ENCODE results near the gene STXBP6.
A peak's percentile ranks its signal among the peaks of the same experiment; 100 is the strongest.

The STXBP6 gene

GRCh38 chr14:24915958-24916595 lies 133.9 kb downstream of the STXBP6 start:
- DNase-seq (ENCODE audit: low spot score): no peak

- DNase-seq (ENCODE audit: low spot score): no peak
These were observed 134.5 kb downstream of the STXBP6 start for GRCh38 chr14:24915403-24915921.

- DNase-seq (ENCODE audit: low spot score): no peak
These were observed 136.2 kb downstream of the STXBP6 start for GRCh38 chr14:24913746-24914145.

- DNase-seq (ENCODE audit: low spot score): no peak
These were observed 136.9 kb downstream of the STXBP6 start for GRCh38 chr14:24913021-24913420.

- DNase-seq (ENCODE audit: low spot score): peak; percentile 35
These were observed 138.4 kb downstream of the STXBP6 start for GRCh38 chr14:24911324-24912109.

- DNase-seq (ENCODE audit: low spot score): no peak
These were observed 139.4 kb downstream of the STXBP6 start for GRCh38 chr14:24910408-24910986.

GRCh38 chr14:24909523-24910302 lies 140.2 kb downstream of the STXBP6 start:
- DNase-seq (ENCODE audit: low spot score): no peak

GRCh38 chr14:24908592-24909236 lies 141.2 kb downstream of the STXBP6 start:
- peak; percentile 79 for DNase-seq (ENCODE audit: low spot score)

GRCh38 chr14:24904533-24904932 lies 145.4 kb downstream of the STXBP6 start:
- DNase-seq (ENCODE audit: low spot score): no peak

- no peak for DNase-seq (ENCODE audit: low spot score)
These were observed 146.6 kb downstream of the STXBP6 start for GRCh38 chr14:24903337-24903736.

GRCh38 chr14:24900269-24901100 lies 149.5 kb downstream of the STXBP6 start:
- DNase-seq (ENCODE audit: low spot score): no peak

- no peak for DNase-seq (ENCODE audit: low spot score)
These were observed 152.2 kb downstream of the STXBP6 start for GRCh38 chr14:24897793-24898192.

- DNase-seq (ENCODE audit: low spot score): no peak
These were observed 154.3 kb downstream of the STXBP6 start for GRCh38 chr14:24895622-24896021.

- DNase-seq (ENCODE audit: low spot score): no peak
These were observed 154.7 kb downstream of the STXBP6 start for GRCh38 chr14:24895243-24895583.

GRCh38 chr14:24894583-24895242 lies 155.2 kb downstream of the STXBP6 start:
- no peak for DNase-seq (ENCODE audit: low spot score)

- DNase-seq (ENCODE audit: low spot score): no peak
These were observed 157.4 kb downstream of the STXBP6 start for GRCh38 chr14:24892497-24893051.

- DNase-seq (ENCODE audit: low spot score): no peak
These were observed 157.9 kb downstream of the STXBP6 start for GRCh38 chr14:24891987-24892496.

- DNase-seq (ENCODE audit: low spot score): no peak
These were observed 159.2 kb downstream of the STXBP6 start for GRCh38 chr14:24890716-24891115.

- no peak for DNase-seq (ENCODE audit: low spot score)
These were observed 160.1 kb downstream of the STXBP6 start for GRCh38 chr14:24889843-24890242.

GRCh38 chr14:24888532-24888931 lies 161.4 kb downstream of the STXBP6 start:
- no peak for DNase-seq (ENCODE audit: low spot score)

Data from Ammon's horn (tissue), 1 donor.